ENCODE data around the gene KDM4C.

KDM4C gene

GRCh38 chr9:7053903-7054302, 296.1 kb downstream of the KDM4C start:
- CTCF ChIA-PET: interaction anchor here (1.2 to 3.3 kb wide), 4 partner anchors 20 to 483 kb away, joined by 4 to 23 read pairs (median 7); no protein-coding TSS in a partner anchor
- Mint-ChIP-seq H3K4me1 (peaks cover 4% of the 10 kb centered on the region), H3K36me3 (peaks cover 12% of the 10 kb centered on the region)

GRCh38 chr9:7055171-7055903, 297.6 kb downstream of the KDM4C start:
- no peak overlapping the region for H3K4me3 Mint-ChIP-seq
- peaks cover 10% of the 10 kb centered on the region for H3K36me3 Mint-ChIP-seq
- no peak for DNase-seq
- no peaks in the 10 kb centered on the region for H3K27me3 Mint-ChIP-seq
- CTCF ChIA-PET: no interaction called here
- H3K9me3 Mint-ChIP-seq: no peaks in the 10 kb centered on the region
- H3K27ac Mint-ChIP-seq: peak overlapping the region; percentile 21
- peaks cover 4% of the 10 kb centered on the region for H3K4me1 Mint-ChIP-seq

More at GRCh38 chr9:7053903-7054302, 296.1 kb downstream of the KDM4C start:
- DNase-seq: no peak
- H3K4me3 Mint-ChIP-seq: no peak overlapping the region
- H3K27ac Mint-ChIP-seq: no peak overlapping the region
- no peaks in the 10 kb centered on the region for H3K27me3 Mint-ChIP-seq
- no peaks in the 10 kb centered on the region for H3K9me3 Mint-ChIP-seq

GRCh38 chr9:7056254-7056653, 298.5 kb downstream of the KDM4C start:
- no peak overlapping the region for H3K27ac Mint-ChIP-seq
- DNase-seq: no peak
- H3K9me3 Mint-ChIP-seq: no peaks in the 10 kb centered on the region
- no peak overlapping the region for H3K4me3 Mint-ChIP-seq
- no peaks in the 10 kb centered on the region for H3K27me3 Mint-ChIP-seq
- H3K4me1 Mint-ChIP-seq: peaks cover 4% of the 10 kb centered on the region
- peaks cover 14% of the 10 kb centered on the region for H3K36me3 Mint-ChIP-seq
- CTCF ChIA-PET: no interaction called here

- Mint-ChIP-seq H3K4me1 (no peaks in the 10 kb centered on the region), H3K36me3 (peaks cover 14% of the 10 kb centered on the region), H3K27ac (no peak overlapping the region), H3K4me3 (no peak overlapping the region), H3K27me3 (no peaks in the 10 kb centered on the region), H3K9me3 (no peaks in the 10 kb centered on the region)
- no peak for DNase-seq
- CTCF ChIA-PET: no interaction called here
Observed at GRCh38 chr9:7058473-7058872, 300.7 kb downstream of the KDM4C start.

GRCh38 chr9:7067169-7067568, 309.4 kb downstream of the KDM4C start:
- H3K27me3 Mint-ChIP-seq: no peaks in the 10 kb centered on the region
- CTCF ChIA-PET: no interaction called here
- peaks cover 3% of the 10 kb centered on the region for H3K36me3 Mint-ChIP-seq

GRCh38 chr9:7071916-7072315, 314.1 kb downstream of the KDM4C start:
- CTCF ChIA-PET: no interaction called here
- Mint-ChIP-seq H3K9me3 (no peaks in the 10 kb centered on the region), H3K27me3 (no peaks in the 10 kb centered on the region), H3K4me1 (no peaks in the 10 kb centered on the region), H3K27ac (no peak overlapping the region), H3K36me3 (peaks cover 26% of the 10 kb centered on the region), H3K4me3 (no peak overlapping the region)
- DNase-seq: no peak

More at GRCh38 chr9:7067169-7067568, 309.4 kb downstream of the KDM4C start:
- no peak overlapping the region for H3K27ac Mint-ChIP-seq
- no peak for DNase-seq
- H3K4me1 Mint-ChIP-seq: no peaks in the 10 kb centered on the region
- H3K9me3 Mint-ChIP-seq: no peaks in the 10 kb centered on the region
- no peak overlapping the region for H3K4me3 Mint-ChIP-seq

- no peak overlapping the region for H3K4me3 Mint-ChIP-seq
- no peaks in the 10 kb centered on the region for H3K9me3 Mint-ChIP-seq
- DNase-seq: no peak
- CTCF ChIA-PET: interaction anchor here (1.9 kb wide), 1 partner anchor 21 kb away, joined by 8 read pairs; no protein-coding TSS in a partner anchor
- H3K27ac Mint-ChIP-seq: no peak overlapping the region
- no peaks in the 10 kb centered on the region for H3K27me3 Mint-ChIP-seq
- no peaks in the 10 kb centered on the region for H3K4me1 Mint-ChIP-seq
- H3K36me3 Mint-ChIP-seq: peaks cover 38% of the 10 kb centered on the region
Observed at GRCh38 chr9:7073706-7074105, 315.9 kb downstream of the KDM4C start.

GRCh38 chr9:7075154-7075553, 317.4 kb downstream of the KDM4C start:
- Mint-ChIP-seq H3K4me3 (no peak overlapping the region), H3K27me3 (no peaks in the 10 kb centered on the region), H3K36me3 (peaks cover 47% of the 10 kb centered on the region), H3K27ac (no peak overlapping the region), H3K9me3 (no peaks in the 10 kb centered on the region), H3K4me1 (no peaks in the 10 kb centered on the region)
- DNase-seq: no peak
- CTCF ChIA-PET: no interaction called here

- H3K4me1 Mint-ChIP-seq: no peaks in the 10 kb centered on the region
- no peak overlapping the region for H3K4me3 Mint-ChIP-seq
- no peaks in the 10 kb centered on the region for H3K27me3 Mint-ChIP-seq
- no peak for DNase-seq
- H3K9me3 Mint-ChIP-seq: no peaks in the 10 kb centered on the region
- peaks cover 44% of the 10 kb centered on the region for H3K36me3 Mint-ChIP-seq
- no peak overlapping the region for H3K27ac Mint-ChIP-seq
- CTCF ChIA-PET: no interaction called here
Observed at GRCh38 chr9:7079051-7079450, 321.3 kb downstream of the KDM4C start.

- Mint-ChIP-seq H3K36me3 (peaks cover 35% of the 10 kb centered on the region), H3K27ac (no peak overlapping the region)
Observed at GRCh38 chr9:7081065-7081600, 323.4 kb downstream of the KDM4C start.

GRCh38 chr9:7083192-7083591, 325.4 kb downstream of the KDM4C start:
- H3K9me3 Mint-ChIP-seq: no peaks in the 10 kb centered on the region
- peaks cover 20% of the 10 kb centered on the region for H3K36me3 Mint-ChIP-seq
- CTCF ChIA-PET: no interaction called here
- H3K27ac Mint-ChIP-seq: no peak overlapping the region
- H3K4me3 Mint-ChIP-seq: no peak overlapping the region
- H3K4me1 Mint-ChIP-seq: no peaks in the 10 kb centered on the region
- DNase-seq: no peak
- no peaks in the 10 kb centered on the region for H3K27me3 Mint-ChIP-seq

More at GRCh38 chr9:7081065-7081600, 323.4 kb downstream of the KDM4C start:
- no peaks in the 10 kb centered on the region for H3K4me1 Mint-ChIP-seq
- no peaks in the 10 kb centered on the region for H3K9me3 Mint-ChIP-seq
- CTCF ChIA-PET: no interaction called here
- no peak for DNase-seq
- no peak overlapping the region for H3K4me3 Mint-ChIP-seq
- no peaks in the 10 kb centered on the region for H3K27me3 Mint-ChIP-seq

GRCh38 chr9:7085357-7085756, 327.6 kb downstream of the KDM4C start:
- DNase-seq: no peak
- no peaks in the 10 kb centered on the region for H3K4me1 Mint-ChIP-seq
- H3K36me3 Mint-ChIP-seq: peaks cover 8% of the 10 kb centered on the region
- H3K27ac Mint-ChIP-seq: no peak overlapping the region
- no peaks in the 10 kb centered on the region for H3K9me3 Mint-ChIP-seq
- no peaks in the 10 kb centered on the region for H3K27me3 Mint-ChIP-seq
- no peak overlapping the region for H3K4me3 Mint-ChIP-seq
- CTCF ChIA-PET: interaction anchor here (0.5 kb wide), 1 partner anchor 125 kb away, joined by 3 read pairs; no protein-coding TSS in a partner anchor

- Mint-ChIP-seq H3K9me3 (no peaks in the 10 kb centered on the region), H3K27ac (no peak overlapping the region), H3K36me3 (peaks cover 9% of the 10 kb centered on the region), H3K4me1 (no peaks in the 10 kb centered on the region), H3K4me3 (no peak overlapping the region), H3K27me3 (no peaks in the 10 kb centered on the region)
- CTCF ChIA-PET: no interaction called here
- DNase-seq: no peak
Observed at GRCh38 chr9:7086389-7086788, 328.6 kb downstream of the KDM4C start.

GRCh38 chr9:7088611-7089010, 330.8 kb downstream of the KDM4C start:
- CTCF ChIA-PET: interaction anchor here (0.6 kb wide), 1 partner anchor 1399 kb away, joined by 4 read pairs; no protein-coding TSS in a partner anchor
- no peak for DNase-seq
- Mint-ChIP-seq H3K27me3 (no peaks in the 10 kb centered on the region), H3K4me3 (no peak overlapping the region), H3K36me3 (peaks cover 11% of the 10 kb centered on the region), H3K9me3 (no peaks in the 10 kb centered on the region), H3K27ac (no peak overlapping the region), H3K4me1 (peaks cover 4% of the 10 kb centered on the region)
